Gastrocnemius medialis (tissue), 4 donors: Measurements from ENCODE around the gene C1RL. TPM values are rescaled to one million over a fixed set of nuclear protein-coding genes. Genes with fewer than 3 reads are reported as not detected.

Experiments
- ATAC-seq, 2 donors: fragments of 150-250 bp; one replicate each; pipeline ENCODE4 v1.9.1; 2016
- DNase-seq, 2 donors: peaks; one replicate each; pipeline ENCODE4 v3.0.0-alpha.2; 2019
- H3K27ac ChIP-seq, 4 donors: fragments of 200-600 bp; sonication (generic); 1 replicate in 1 of 4; 2 replicates in 3 of 4; pipeline ENCODE4 v1.5.1; 2016 to 2018; ENCODE audit warnings: mild to moderate bottlenecking in 2 of 4, moderate library complexity in 1 of 4
- H3K27me3 ChIP-seq, 3 donors: fragments of 200-600 bp; sonication (generic) in 2 of 3; 1 replicate in 1 of 3; 2 replicates in 2 of 3; pipeline versions ENCODE4 v1.5.1 to v1.6.0; 2016 to 2019; ENCODE audit warnings: mild to moderate bottlenecking in 1 of 3, moderate library complexity in 1 of 3
- H3K36me3 ChIP-seq, 2 donors: fragments of 200-600 bp; sonication (generic) in 1 of 2; one replicate each; pipeline ENCODE4 v1.5.1; 2017 to 2018
- H3K4me1 ChIP-seq, 2 donors: fragments of 200-600 bp; sonication (generic) in 1 of 2; one replicate each; pipeline ENCODE4 v1.5.1; 2016 to 2017; ENCODE audit warnings: mild to moderate bottlenecking in 2 of 2
- H3K4me3 ChIP-seq, 4 donors: fragments of 200-600 bp; sonication (generic) in 3 of 4; 1 replicate in 1 of 4; 2 replicates in 3 of 4; pipeline ENCODE4 v1.5.1; 2016 to 2019; ENCODE audit warnings: mild to moderate bottlenecking in 2 of 4
- H3K9me3 ChIP-seq, 3 donors: fragments of 200-600 bp; sonication (generic) in 2 of 3; 1 replicate in 1 of 3; 2 replicates in 2 of 3; pipeline ENCODE4 v1.5.1; 2016 to 2019
- CTCF ChIP-seq, 5 experiments: fragments of 450-650 bp in 3 of 5; fragments of 200-600 bp in 2 of 5; sonication (generic) in 2 of 5; IDR thresholded peaks in 4 of 5; conservative IDR thresholded peaks in 1 of 5; 1 replicate in 4 of 5; 2 replicates in 1 of 5; pipeline ENCODE4 v1.5.1; 2016 to 2019; ENCODE audit warnings: antibody characterized with exemption in 5 of 5, mild to moderate bottlenecking in 3 of 5, moderate library complexity in 3 of 5
- POLR2A ChIP-seq, 2 donors: fragments of 450-650 bp; IDR thresholded peaks; one replicate each; pipeline ENCODE4 v1.6.1; 2017; ENCODE audit warnings: antibody characterized with exemption in 2 of 2, mild to moderate bottlenecking in 2 of 2, moderate library complexity in 2 of 2
- in situ Hi-C, 4 donors: fragments of 200-750 bp; cut with MboI; loops; one replicate each; pipeline versions ENCODE4 v1.15.0 to v1.8.0; 2017; ENCODE audit warnings: low sequenced_read_pairs in 4 of 4
- intact Hi-C: fragments of 100-400 bp; cut with DNase I; formaldehyde crosslinking; loops from one replicate; pipeline ENCODE4 v1.15.1; 2023; ENCODE audit warnings: low total_unique reads
- total RNA-seq, 4 donors: library from RNA; depleted of rRNA; stranded (reverse); fragments of >200 nt; gene quantifications; one replicate each; pipeline versions ENCODE4 v1.1.0 to v1.2.3, GENCODE V29; 2016

The C1RL gene
- total RNA-seq, 4 donors from 2014 or later = 15.0 to 18.7 (median 16.7) TPM

- Histone ChIP-seq H3K27ac (peak overlapping the region in 1 of 4 donors; percentile 11), H3K9me3 (peaks cover 0 to 7% (median 2%) of the 10 kb centered on the region in 3 donors), H3K4me1 (peaks cover 0 to 10% of the 10 kb centered on the region in 2 donors), H3K27me3 (no peaks in the 10 kb centered on the region), H3K36me3 (peaks cover 0 to 34% of the 10 kb centered on the region in 2 donors), H3K4me3 (no peak overlapping the region)
- intact Hi-C loops (no loop called here), in situ Hi-C loops (loop anchor here in 2 of 4 donors (25.0 kb wide), 2 partner anchors 164 to 189 kb away; partner anchors contain the start of genes ATN1 (in 1 of the 2), C12orf57 (in 1 of the 2), ENO2 (in 1 of the 2) and LRRC23 (in 1 of the 2))
- DNase-seq (no peak), ATAC-seq (no peak)
- TF ChIP-seq POLR2A (IDR thresholded peaks at IDR 0.05) (no peak), CTCF (IDR thresholded peaks at IDR 0.05 in 4 of 5, conservative IDR thresholded peaks at IDR 0.05 in 1 of 5) (no peak)
Measured at GRCh38 chr12:7101047-7101693, 7.8 kb downstream of the C1RL start.

DNA sequence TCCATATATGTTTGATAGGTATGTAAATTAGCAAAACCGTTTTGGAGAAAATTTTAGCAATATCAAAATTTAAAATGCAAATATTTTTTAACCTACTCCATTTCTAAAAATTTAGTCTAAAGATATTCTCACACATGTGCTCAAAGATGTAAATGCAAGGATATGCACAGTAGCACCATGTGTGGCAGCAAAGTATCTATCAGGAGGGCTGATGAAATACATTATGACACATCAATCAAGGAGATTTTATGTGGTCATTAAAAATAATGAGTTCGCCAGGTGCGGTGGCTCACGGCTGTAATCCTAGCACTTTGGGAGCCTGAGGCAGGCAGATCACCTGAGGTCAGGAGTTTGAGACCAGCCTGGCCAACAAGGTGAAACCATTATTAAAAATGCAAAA is 8.8 kb downstream of the C1RL start:
- intact Hi-C loops = no loop called here

GRCh38 chr12:7099290-7099996 is 9.6 kb downstream of the C1RL start:
- ATAC-seq (no peak), DNase-seq (no peak)
- Histone ChIP-seq H3K27ac (no peak overlapping the region), H3K4me1 (peaks cover 0 to 10% of the 10 kb centered on the region in 2 donors), H3K27me3 (no peaks in the 10 kb centered on the region), H3K36me3 (peaks cover 0 to 24% of the 10 kb centered on the region in 2 donors), H3K9me3 (no peaks in the 10 kb centered on the region), H3K4me3 (no peak overlapping the region)
- TF ChIP-seq CTCF (IDR thresholded peaks at IDR 0.05 in 4 of 5, conservative IDR thresholded peaks at IDR 0.05 in 1 of 5) = no peak
- no peak for TF ChIP-seq POLR2A (IDR thresholded peaks at IDR 0.05)
- in situ Hi-C loops = no loop called here
- intact Hi-C loops = no loop called here

More for the DNA sequence above, 8.8 kb downstream of the C1RL start:
- Histone ChIP-seq H3K9me3 (no peaks in the 10 kb centered on the region), H3K4me3 (no peak overlapping the region), H3K36me3 (peaks cover 0 to 32% of the 10 kb centered on the region in 2 donors), H3K27ac (no peak overlapping the region), H3K27me3 (no peaks in the 10 kb centered on the region), H3K4me1 (peaks cover 0 to 10% of the 10 kb centered on the region in 2 donors)
- DNase-seq (no peak), ATAC-seq (no peak)
- in situ Hi-C loops = loop anchor here in 2 of 4 donors (25.0 kb wide), 2 partner anchors 163 to 188 kb away; partner anchors contain the start of genes ATN1 (in 1 of the 2), C12orf57 (in 1 of the 2), ENO2 (in 1 of the 2) and LRRC23 (in 1 of the 2)
- TF ChIP-seq POLR2A (IDR thresholded peaks at IDR 0.05) (no peak), CTCF (IDR thresholded peaks at IDR 0.05 in 4 of 5, conservative IDR thresholded peaks at IDR 0.05 in 1 of 5) (no peak)

DNA sequence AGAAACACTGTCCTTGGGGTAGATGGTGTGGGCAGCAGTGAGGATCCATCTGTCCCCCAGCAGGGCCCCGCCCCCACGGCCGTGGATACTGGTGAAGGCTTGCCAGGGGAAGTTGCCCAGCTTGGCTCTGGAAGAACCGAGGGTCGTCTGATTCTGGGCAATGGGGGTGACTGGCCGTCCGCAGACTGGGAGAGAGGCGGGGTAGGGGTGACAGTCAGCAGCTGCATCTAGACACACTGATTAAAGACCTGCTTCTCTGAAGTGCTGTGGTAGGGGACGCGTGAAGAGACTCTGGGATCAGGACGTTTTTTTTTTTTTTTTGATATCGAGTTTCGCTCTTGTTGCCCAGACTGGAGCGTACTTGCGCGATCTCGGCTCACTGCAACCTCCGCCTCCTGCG is 12.0 kb downstream of the C1RL start:
- in situ Hi-C loops = no loop called here
- Histone ChIP-seq H3K36me3 (peaks cover 0 to 11% of the 10 kb centered on the region in 2 donors), H3K27me3 (no peaks in the 10 kb centered on the region), H3K4me1 (peaks cover 2 to 22% of the 10 kb centered on the region in 2 donors), H3K27ac (peak overlapping the region in 1 of 4 donors; percentile 36), H3K9me3 (no peaks in the 10 kb centered on the region), H3K4me3 (peak overlapping the region; percentile 21 to 49 (median 32))
- DNase-seq = peak in 1 of 2 donors; percentile 32
- ATAC-seq = peak; percentile 53 to 57
- intact Hi-C loops = no loop called here
- no peak for TF ChIP-seq CTCF (IDR thresholded peaks at IDR 0.05 in 4 of 5, conservative IDR thresholded peaks at IDR 0.05 in 1 of 5)
- no peak for TF ChIP-seq POLR2A (IDR thresholded peaks at IDR 0.05)
